OCI-LY7 (cell line): Measurements from ENCODE around the gene OTOG.

ENCODE experiments used
- EZH2phosphoT487 ChIP-seq: fragments of 200-600 bp; sonication (generic); IDR thresholded peaks from 2 replicates; pipeline ENCODE4 v1.6.1; 2018; ENCODE audit warnings: low read depth, borderline replicate concordance, mild to moderate bottlenecking, mixed run types, antibody characterized with exemption, low read length, moderate library complexity, mixed read lengths
- TF ChIP-seq, protein P1 (sequence below): fragments of 200-600 bp; sonication (generic); conservative IDR thresholded peaks from 2 replicates; pipeline ENCODE4 v1.5.1; 2014; ENCODE audit warnings: mild to moderate bottlenecking, antibody characterized with exemption, low read length, moderate library complexity, mixed read lengths

DNA sequence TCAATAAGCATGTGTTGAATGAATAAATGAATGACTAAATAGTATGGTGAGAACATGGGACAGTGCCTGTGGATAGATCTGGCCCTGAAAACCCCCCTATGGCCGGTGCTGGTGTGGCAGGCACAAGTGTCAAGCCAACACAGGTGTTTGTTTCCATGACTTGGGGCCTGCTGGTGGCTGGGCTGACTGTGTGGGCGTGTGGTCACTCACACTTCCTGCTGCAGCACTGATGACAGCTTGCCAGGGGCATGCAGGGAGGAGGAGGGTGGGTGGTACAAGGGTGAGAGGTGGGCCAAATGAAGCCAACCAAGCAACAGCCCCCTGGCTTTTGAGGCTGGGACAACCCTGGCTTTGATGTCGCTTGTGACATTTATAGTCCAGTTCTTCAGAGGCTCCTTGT lies 40.1 kb upstream of the OTOG start:
- no peak for TF ChIP-seq EZH2phosphoT487
- TF ChIP-seq, protein P1, sequence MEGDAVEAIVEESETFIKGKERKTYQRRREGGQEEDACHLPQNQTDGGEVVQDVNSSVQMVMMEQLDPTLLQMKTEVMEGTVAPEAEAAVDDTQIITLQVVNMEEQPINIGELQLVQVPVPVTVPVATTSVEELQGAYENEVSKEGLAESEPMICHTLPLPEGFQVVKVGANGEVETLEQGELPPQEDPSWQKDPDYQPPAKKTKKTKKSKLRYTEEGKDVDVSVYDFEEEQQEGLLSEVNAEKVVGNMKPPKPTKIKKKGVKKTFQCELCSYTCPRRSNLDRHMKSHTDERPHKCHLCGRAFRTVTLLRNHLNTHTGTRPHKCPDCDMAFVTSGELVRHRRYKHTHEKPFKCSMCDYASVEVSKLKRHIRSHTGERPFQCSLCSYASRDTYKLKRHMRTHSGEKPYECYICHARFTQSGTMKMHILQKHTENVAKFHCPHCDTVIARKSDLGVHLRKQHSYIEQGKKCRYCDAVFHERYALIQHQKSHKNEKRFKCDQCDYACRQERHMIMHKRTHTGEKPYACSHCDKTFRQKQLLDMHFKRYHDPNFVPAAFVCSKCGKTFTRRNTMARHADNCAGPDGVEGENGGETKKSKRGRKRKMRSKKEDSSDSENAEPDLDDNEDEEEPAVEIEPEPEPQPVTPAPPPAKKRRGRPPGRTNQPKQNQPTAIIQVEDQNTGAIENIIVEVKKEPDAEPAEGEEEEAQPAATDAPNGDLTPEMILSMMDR = no peak
